PFSK-1 (cell line): ENCODE data around the gene BAZ2B.

Experiments used
- POLR2AphosphoS5 ChIP-seq: IDR thresholded peaks from 2 replicates; pipeline ENCODE4 v1.6.1; 2012; ENCODE audit warnings: low read depth, mild to moderate bottlenecking, control low read depth, low read length, moderate library complexity
- SIN3A ChIP-seq: IDR thresholded peaks from 2 replicates; pipeline ENCODE4 v1.6.1; 2012; ENCODE audit warnings: mild to moderate bottlenecking, low read length, moderate library complexity, borderline replicate concordance; ENCODE audit not compliant: insufficient read depth

DNA sequence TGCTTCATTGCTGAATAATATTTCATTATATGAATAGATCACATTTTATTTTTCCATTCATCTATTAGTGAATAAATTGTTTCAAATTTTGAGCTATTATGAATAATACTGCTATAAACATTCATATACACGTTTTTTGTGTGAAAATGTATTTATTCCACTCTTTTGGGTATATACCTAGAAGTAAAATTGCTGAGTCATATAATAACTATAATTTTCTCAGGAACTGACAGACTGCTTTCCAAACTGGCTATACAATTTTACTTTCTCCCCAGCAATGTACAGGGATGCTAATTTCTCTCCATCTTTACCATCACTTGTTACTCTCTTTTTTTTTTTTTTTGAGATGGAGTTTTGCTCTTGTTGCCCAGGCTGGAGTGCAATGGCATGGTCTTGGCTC is 35.5 kb upstream of the BAZ2B start:
- TF ChIP-seq SIN3A (no peak), POLR2AphosphoS5 (no peak)
